HCT116 (cell line): Measurements from ENCODE around the gene PHF19. TPM values are rescaled to one million over a fixed set of nuclear protein-coding genes. Genes with fewer than 3 reads are reported as not detected.

Source experiments
- ATAC-seq: fragments of 200-7000 bp; cut with Tn5 transposase; 2 replicates; pipeline ENCODE4 v1.9.1; 2020; ENCODE audit warnings: mild to moderate bottlenecking, moderate library complexity
- BruUV-seq: library from RNA; stranded (reverse); fragments of 400-500 nt; replicated peaks from 2 replicates; lab custom pipeline; 2021; lab: Mats Ljungman, UMichigan
- CTCF ChIA-PET: fragments of 300-600 bp; sonication (Branson Sonifier 250); formaldehyde crosslinking; loops from one replicate; lab custom pipeline; 2021; ENCODE audit warnings: antibody characterized with exemption; lab: Charles Lee
- POLR2A ChIA-PET: fragments of 300-600, 350-600 bp; sonication (Branson Sonifier 250); formaldehyde crosslinking; loops from one replicate; lab custom pipeline; 2021; ENCODE audit warnings: antibody characterized with exemption; lab: Charles Lee
- RAD21 ChIA-PET, 2 experiments: fragments of 300-600 bp; sonication (Branson Sonifier 250); formaldehyde crosslinking; loops; one replicate each; lab custom pipeline; 2023; ENCODE audit warnings: low total read pairs in 2 of 2; ENCODE audit not compliant: uncharacterized antibody in 2 of 2, unreplicated experiment in 2 of 2, low non-redundant PET in 1 of 2; lab: Charles Lee
- DNase-seq: peaks from one replicate; pipeline ENCODE4 v3.0.0-alpha.2; 2010; ENCODE audit warnings: low read depth, low spot score
- H2AFZ ChIP-seq: fragments of 200-600 bp; shearing (Covaris generic), sonication (generic); 2 replicates; pipeline ENCODE4 v1.6.1; 2017; ENCODE audit warnings: low read depth, mixed run types, mixed read lengths, antibody characterized with exemption, low read length; ENCODE audit not compliant: poor library complexity, severe bottlenecking
- H3K27ac ChIP-seq: 2 replicates; pipeline ENCODE4 v1.5.1; 2012; ENCODE audit warnings: low read depth, low read length
- H3K27me3 ChIP-seq: fragments of 200-600 bp; sonication (generic); 2 replicates; pipeline ENCODE4 v1.6.1; 2016; ENCODE audit warnings: mixed run types, low read length, mixed read lengths; ENCODE audit not compliant: insufficient read depth
- H3K36me3 ChIP-seq, 2 experiments: fragments of 200-500 bp in 1 of 2; fragments of 200-600 bp in 1 of 2; sonication (Bioruptor generic) in 1 of 2; sonication (generic) in 1 of 2; 2 replicates each; pipeline versions ENCODE4 v1.5.1 to v1.6.1; 2014 to 2016; ENCODE audit warnings: low read length in 2 of 2, inconsistent platforms in 1 of 2, mixed read lengths in 1 of 2, mixed run types in 1 of 2; ENCODE audit not compliant: insufficient read depth in 2 of 2, control insufficient read depth in 1 of 2
- H3K4me1 ChIP-seq, 2 experiments: fragments of 200-600 bp in 1 of 2; sonication (generic) in 1 of 2; 2 replicates each; pipeline versions ENCODE4 v1.5.1 to v1.6.1; 2012 to 2017; ENCODE audit warnings: low read length in 2 of 2, inconsistent platforms in 1 of 2, mild to moderate bottlenecking in 1 of 2, mixed read lengths in 1 of 2, mixed run types in 1 of 2, moderate library complexity in 1 of 2; ENCODE audit not compliant: insufficient read depth in 2 of 2, control insufficient read depth in 1 of 2
- H3K4me2 ChIP-seq: fragments of 200-600 bp; sonication (generic); 2 replicates; pipeline ENCODE4 v1.6.1; 2017; ENCODE audit warnings: mixed run types, low read length, mixed read lengths
- H3K4me3 ChIP-seq, 2 experiments: fragments of 200-600 bp in 1 of 2; sonication (generic) in 1 of 2; replicated peaks in 1 of 2; 2 replicates each; pipeline ENCODE4 v1.5.1; 2011 to 2016; ENCODE audit warnings: low read length in 2 of 2, control low read depth in 1 of 2, low read depth in 1 of 2, mild to moderate bottlenecking in 1 of 2, mixed read lengths in 1 of 2, mixed run types in 1 of 2
- H3K79me2 ChIP-seq: fragments of 200-600 bp; sonication (generic); 2 replicates; pipeline ENCODE4 v1.6.1; 2017; ENCODE audit warnings: mild to moderate bottlenecking, mixed run types, low read length, moderate library complexity, mixed read lengths; ENCODE audit not compliant: insufficient read depth
- H3K9ac ChIP-seq: fragments of 200-600 bp; sonication (generic); 2 replicates; pipeline ENCODE4 v1.6.1; 2016; ENCODE audit warnings: low read length, mixed read lengths
- H3K9me2 ChIP-seq: fragments of 200-600 bp; sonication (generic), shearing (Covaris generic); 2 replicates; pipeline ENCODE4 v1.6.1; 2017; ENCODE audit warnings: mixed run types, mild to moderate bottlenecking, moderate library complexity; ENCODE audit not compliant: insufficient read depth
- H3K9me3 ChIP-seq, 2 experiments: fragments of 200-500 bp in 1 of 2; fragments of 200-600 bp in 1 of 2; sonication (Bioruptor generic) in 1 of 2; sonication (generic) in 1 of 2; 2 replicates each; pipeline ENCODE4 v1.6.1; 2014 to 2017; ENCODE audit warnings: low read length in 2 of 2, mixed read lengths in 2 of 2, inconsistent platforms in 1 of 2, low read depth in 1 of 2, mild to moderate bottlenecking in 1 of 2, mixed run types in 1 of 2, moderate library complexity in 1 of 2; ENCODE audit not compliant: control insufficient read depth in 1 of 2, insufficient read depth in 1 of 2
- H4K20me1 ChIP-seq: fragments of 200-600 bp; sonication (generic), shearing (Covaris generic); 2 replicates; pipeline ENCODE4 v1.6.1; 2017; ENCODE audit warnings: mixed run types, mild to moderate bottlenecking, moderate library complexity; ENCODE audit not compliant: insufficient read depth
- CBX3 ChIP-seq: IDR thresholded peaks from 2 replicates; pipeline ENCODE4 v1.6.1; 2012; ENCODE audit warnings: low read depth
- CEBPB ChIP-seq: IDR thresholded peaks from 2 replicates; pipeline ENCODE4 v1.6.1; 2012; ENCODE audit warnings: low read depth
- EGR1 ChIP-seq: IDR thresholded peaks from 2 replicates; pipeline ENCODE4 v1.6.1; 2012; ENCODE audit warnings: low read depth
- FOSL1 ChIP-seq: IDR thresholded peaks from 2 replicates; pipeline ENCODE4 v1.6.1; 2012; ENCODE audit warnings: low read depth
- JUND ChIP-seq: IDR thresholded peaks from 2 replicates; pipeline ENCODE4 v1.6.1; 2012
- MAX ChIP-seq: IDR thresholded peaks from 2 replicates; pipeline ENCODE4 v1.6.1; 2012
- REST ChIP-seq: IDR thresholded peaks from 2 replicates; pipeline ENCODE4 v1.6.1; 2012; ENCODE audit warnings: low read depth
- SP1 ChIP-seq: IDR thresholded peaks from 2 replicates; pipeline ENCODE4 v1.6.1; 2012; ENCODE audit warnings: low read depth
- intact Hi-C: fragments of 100-400 bp; cut with micrococcal nuclease; formaldehyde crosslinking; loops from 2 replicates; pipeline ENCODE4 v1.10.0; 2022
- total RNA-seq: library from RNA; stranded (reverse); gene quantifications from one replicate; pipeline ENCODE4 v1.2.1, GENCODE V29; 2021; ENCODE audit not compliant: unreplicated experiment

Gene PHF19
- total RNA-seq, 1 experiment from 2014 or later = 74.0 TPM

DNA sequence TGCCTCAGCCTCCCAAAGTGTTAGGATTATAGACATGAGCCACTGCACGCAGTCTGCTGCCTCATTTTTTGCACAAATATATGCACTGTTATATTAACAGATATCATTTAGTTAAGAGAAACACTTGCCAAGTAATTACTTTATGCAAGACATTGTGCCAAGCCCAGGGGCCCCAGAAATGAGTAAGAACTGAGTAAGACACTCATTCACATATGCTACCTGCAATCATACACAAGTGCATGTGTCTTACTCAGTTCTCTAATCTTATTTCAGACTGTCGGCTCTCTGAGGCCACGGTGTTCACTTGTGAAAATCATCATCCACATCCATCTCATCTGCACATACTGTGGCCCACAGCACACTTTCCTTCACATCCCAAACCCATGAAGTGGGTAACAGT is 33.7 kb upstream of the PHF19 start (continued):
- TF ChIP-seq REST = no peak
- no peak for TF ChIP-seq FOSL1
- TF ChIP-seq CBX3 = no peak
- TF ChIP-seq, all 23 proteins: peak for 0

DNA sequence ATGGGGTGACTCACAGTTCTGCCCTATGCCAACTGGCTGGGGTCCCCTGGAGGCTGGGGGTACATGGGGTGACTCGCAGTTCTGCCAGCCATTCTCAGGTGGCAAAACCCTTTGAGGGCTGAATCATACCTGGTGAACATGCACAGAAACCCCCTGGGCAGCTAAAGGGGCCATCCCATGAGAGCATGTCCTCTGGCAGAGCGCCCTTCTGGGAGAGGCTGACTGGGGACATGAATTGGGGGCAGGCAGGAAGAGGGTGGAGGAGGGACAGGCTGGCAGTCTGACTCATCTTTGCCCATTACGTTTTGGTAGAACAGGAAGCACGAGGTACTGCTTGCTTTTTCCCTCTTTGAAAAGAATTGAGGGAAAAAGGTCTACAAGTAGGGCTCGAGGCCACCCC is 32.9 kb upstream of the PHF19 start:
- H3K27me3 ChIP-seq = no peaks in the 10 kb centered on the region
- intact Hi-C loops = no loop called here
- ChIA-PET POLR2A (no interaction called here), RAD21 (no interaction called here), CTCF (no interaction called here)
- no peak overlapping the region for H3K4me3 ChIP-seq
- H2AFZ ChIP-seq = no peak overlapping the region
- H3K4me2 ChIP-seq = peak overlapping the region; percentile 32
- no TSS peak for BruUV-seq
- DNase-seq = no peak
- no peaks in the 10 kb centered on the region for H4K20me1 ChIP-seq
- no peaks in the 10 kb centered on the region for H3K79me2 ChIP-seq
- no peaks in the 10 kb centered on the region for H3K36me3 ChIP-seq
- H3K27ac ChIP-seq = no peak overlapping the region
- peak; percentile 63 for ATAC-seq
- H3K9ac ChIP-seq = no peak overlapping the region
- peaks cover 6 to 14% of the 10 kb centered on the region in 2 experiments for H3K4me1 ChIP-seq
- no peaks in the 10 kb centered on the region for H3K9me3 ChIP-seq
- H3K9me2 ChIP-seq = no peaks in the 10 kb centered on the region
- TF ChIP-seq CEBPB = no peak
- TF ChIP-seq REST = no peak
- TF ChIP-seq MAX = peak; percentile 93
- TF ChIP-seq FOSL1 = peak; percentile 41
- TF ChIP-seq SP1 = peak; percentile 27; the same call in 1 of the 2 replicates
- TF ChIP-seq JUND = peak; percentile 54; the same call in 1 of the 2 replicates
- TF ChIP-seq CBX3 = 0 out of 2 replicates have a peak, but pooled peaks have one; percentile 43
- no peak for TF ChIP-seq EGR1
